ENCODE measurements around the gene COG3.

COG3 gene

DNA sequence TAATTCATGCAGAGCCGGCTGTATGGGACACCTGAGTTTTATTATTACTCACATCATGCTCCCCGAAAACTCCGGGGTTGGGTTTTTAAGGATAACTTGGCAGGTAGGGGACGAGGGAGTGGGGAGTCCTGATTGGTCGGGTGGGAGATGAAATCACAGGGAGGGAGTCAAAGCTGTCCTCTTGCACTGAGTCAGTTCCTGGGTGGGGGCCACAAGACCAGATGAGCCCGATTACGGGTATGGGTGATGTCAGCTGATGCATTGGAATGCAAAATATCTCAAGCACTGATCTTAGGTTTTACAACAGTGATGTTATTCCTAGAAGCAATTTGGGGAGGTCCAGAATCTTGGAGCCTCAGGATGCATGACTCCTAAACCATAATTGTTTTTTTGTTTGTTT, 18.6 kb upstream of the COG3 start:
- ATAC-seq: no peak
- no peak for DNase-seq

- DNase-seq: no peak
Measured at GRCh38 chr13:45447050-45447661, 17.6 kb upstream of the COG3 start.

GRCh38 chr13:45448965-45449559, 15.7 kb upstream of the COG3 start:
- no peak for DNase-seq
- ATAC-seq: no peak

More at GRCh38 chr13:45447050-45447661, 17.6 kb upstream of the COG3 start:
- ATAC-seq: no peak

GRCh38 chr13:45451282-45451681, 13.5 kb upstream of the COG3 start:
- DNase-seq: no peak
- no peak for ATAC-seq

GRCh38 chr13:45454204-45454603, 10.5 kb upstream of the COG3 start:
- no peak for ATAC-seq
- DNase-seq: no peak

DNA sequence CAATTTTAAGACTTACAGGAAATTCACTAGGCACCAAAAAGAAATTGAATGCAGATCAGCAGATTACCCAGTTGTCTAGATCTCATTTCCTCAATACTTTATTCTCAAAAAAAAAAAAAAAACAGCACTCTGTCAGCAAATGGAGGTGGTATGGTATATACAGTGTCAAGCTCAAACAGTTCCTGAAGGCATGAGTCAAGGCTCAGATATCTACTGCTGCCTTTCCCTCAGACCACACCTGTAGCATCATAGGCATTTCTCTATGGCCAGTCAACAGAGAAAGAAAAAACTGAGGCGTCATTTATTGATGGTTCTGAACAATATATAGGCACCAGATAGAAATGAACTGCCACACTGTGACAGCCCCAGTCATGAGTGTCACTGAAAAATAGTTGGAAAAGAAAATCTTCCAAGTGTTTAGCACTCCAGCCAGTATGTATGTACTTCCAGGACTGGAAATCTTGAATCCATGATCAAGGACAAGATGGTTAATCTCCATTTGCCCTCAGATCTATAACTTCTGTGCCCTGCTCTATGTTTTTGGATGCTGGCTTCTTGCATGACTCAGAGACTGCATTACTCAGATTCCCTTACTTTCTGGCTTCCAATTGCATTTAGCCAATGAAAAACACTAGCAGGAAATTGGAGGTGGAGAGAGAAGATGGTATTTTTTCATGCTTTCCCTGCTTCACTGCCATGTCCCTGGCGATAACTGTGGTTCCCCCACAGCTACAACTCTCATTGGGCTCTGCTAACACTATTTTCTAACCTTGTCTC, 8.4 kb upstream of the COG3 start:
- DNase-seq (no peak), ATAC-seq (no peak)

DNA sequence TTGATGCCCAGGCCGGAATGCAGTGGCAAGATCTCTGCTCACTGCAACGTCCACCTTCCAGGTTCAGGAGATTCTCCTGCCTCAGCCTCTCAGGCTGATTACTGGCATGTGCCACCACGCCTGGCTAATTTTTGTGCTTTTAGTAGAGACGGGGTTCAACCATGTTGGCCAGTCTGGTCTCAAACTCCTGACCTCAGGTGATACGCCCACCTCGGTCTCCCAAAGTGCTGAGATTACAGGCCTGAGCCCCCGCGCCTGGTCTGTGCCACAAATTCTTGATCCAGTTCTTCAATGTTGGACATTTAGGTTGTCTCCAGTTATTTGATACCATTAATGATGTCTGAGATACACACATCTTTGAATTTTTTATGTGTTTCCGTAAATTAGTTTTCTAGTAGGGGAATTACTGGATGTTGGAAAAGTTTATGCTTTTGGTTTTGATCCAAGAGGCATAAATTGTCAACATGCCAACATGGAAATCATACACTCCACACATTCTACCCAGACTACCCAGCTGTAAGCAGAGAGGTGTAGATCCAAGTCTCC, 525 bp upstream of the COG3 start:
- DNase-seq (no peak), ATAC-seq (no peak)

- DNase-seq: no peak
- ATAC-seq: no peak
Measured at GRCh38 chr13:45466359-45466758, 1.6 kb downstream of the COG3 start.

GRCh38 chr13:45468635-45469034, 3.9 kb downstream of the COG3 start:
- DNase-seq (no peak), ATAC-seq (no peak)

DNA sequence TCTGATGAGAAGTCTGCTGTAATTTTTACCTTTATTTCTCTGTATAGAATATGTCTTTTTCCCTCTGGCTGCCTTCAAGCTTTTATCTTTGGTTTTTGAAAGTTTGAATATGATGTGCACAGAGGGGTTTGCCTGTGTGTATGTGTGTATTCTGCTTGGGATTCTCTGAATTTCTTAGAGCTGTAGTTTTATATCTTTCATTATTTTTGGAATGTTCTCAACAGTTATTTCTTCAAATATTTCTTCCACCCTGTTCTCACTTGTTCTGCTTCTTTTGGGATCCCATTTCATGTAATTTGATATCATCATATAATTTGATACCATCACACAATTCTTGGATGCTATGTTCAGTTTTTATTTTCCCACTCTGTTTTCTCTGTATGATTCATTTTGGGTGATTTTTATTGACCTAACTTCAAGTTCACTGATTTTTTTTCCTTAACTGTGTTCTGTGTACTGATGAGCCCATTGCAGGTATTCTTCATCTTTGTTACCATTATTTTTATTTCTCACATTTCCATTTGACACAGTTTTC, 7.5 kb downstream of the COG3 start:
- ATAC-seq (no peak), DNase-seq (no peak)

DNA sequence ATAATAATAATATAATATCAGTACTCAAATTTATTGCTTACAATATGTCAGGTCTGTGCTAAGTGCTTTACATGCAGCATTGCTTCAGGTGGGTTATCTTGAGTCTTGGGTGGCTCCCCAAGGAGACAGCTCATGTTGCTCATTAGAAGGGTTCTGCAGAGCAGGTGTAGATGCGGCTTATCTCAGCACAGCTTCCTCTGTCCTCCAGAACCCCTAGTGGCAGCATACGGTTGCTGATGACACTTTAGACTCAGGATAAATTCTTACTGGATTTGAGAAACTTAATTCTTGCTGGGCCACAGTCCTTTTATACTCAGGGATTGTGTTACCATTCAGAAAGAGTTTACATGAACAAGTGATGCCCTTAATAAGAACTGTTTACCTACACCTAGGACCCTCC, 8.9 kb downstream of the COG3 start:
- DNase-seq (no peak), ATAC-seq (no peak)

DNA sequence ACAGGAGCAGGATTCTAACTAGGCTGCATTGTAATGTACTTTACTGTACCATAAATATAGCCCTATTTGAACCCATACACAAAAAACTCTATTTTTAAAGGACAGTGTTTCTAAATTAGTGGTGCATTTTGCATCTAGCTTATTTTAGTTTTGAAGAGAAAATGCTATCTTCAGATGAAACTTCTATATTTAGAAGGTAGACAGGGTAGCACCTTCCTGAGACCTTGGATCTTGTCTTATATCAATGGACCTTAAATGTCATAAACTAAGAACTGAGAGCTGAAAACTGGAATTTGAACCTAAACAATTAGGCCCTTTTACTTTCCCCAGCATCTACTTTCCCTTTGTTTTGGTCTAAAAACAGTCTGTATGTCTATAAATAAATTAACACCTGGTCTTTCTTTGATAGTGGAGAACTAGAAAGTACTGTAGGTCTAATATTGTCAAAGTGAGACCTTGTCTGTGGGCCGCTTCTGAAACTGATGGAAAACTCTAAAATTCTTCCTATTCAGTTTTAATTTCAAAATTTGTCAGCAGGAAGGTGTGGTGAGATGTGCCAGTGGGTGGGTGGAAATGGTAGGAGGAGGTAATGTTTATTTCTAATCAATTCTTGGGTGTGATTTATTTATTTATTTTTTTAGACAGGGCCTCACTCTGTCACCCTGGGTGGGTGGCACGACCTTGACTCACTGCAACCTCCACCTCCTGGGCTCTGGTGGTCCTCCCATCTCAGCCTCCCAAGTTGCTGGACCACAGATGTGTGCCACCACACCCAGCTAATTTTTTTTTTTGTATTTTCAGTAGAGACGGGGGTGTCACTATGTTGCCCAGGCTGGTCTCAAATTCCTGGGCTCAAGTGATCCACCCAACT, 10.1 kb downstream of the COG3 start:
- DNase-seq (no peak), ATAC-seq (peak; percentile 19)

DNA sequence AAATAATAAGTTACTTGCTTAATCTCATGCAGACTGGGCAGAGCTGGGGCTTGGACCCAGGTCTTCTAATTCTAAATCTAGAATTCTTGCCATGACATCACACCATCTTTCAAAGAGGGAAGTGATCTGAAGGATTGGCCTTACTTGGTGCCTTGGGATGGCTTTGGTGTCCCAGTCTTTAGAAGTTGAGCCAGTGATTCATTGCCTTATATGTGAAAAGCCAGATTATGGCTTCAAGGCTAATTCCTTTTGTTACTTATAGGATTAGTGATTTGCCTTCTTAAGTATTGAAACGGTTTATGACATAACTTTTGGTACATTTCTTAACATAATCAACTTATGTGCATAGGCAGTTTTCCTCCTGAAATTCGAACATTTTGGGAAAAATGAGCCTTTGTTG, 14.9 kb downstream of the COG3 start:
- DNase-seq (no peak), ATAC-seq (no peak)

DNA sequence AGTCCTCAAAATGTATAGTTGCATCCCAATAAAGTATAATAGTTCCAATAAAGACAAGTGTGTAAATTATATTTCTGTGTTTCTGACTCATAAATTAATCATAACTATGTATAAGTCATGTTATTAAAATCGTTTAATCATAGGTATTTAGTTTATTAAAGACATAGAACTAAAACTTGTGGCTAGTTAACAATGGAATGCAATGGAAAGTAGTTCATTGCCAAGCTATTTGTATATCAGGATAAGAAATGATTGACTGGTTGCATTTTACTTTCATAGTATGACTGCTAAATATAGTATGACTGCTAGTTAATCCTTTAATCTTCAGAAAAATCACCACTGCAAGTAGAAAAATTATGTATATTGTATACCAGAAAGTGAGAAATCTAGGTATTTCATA, 16.9 kb downstream of the COG3 start:
- no peak for ATAC-seq
- no peak for DNase-seq

DNA sequence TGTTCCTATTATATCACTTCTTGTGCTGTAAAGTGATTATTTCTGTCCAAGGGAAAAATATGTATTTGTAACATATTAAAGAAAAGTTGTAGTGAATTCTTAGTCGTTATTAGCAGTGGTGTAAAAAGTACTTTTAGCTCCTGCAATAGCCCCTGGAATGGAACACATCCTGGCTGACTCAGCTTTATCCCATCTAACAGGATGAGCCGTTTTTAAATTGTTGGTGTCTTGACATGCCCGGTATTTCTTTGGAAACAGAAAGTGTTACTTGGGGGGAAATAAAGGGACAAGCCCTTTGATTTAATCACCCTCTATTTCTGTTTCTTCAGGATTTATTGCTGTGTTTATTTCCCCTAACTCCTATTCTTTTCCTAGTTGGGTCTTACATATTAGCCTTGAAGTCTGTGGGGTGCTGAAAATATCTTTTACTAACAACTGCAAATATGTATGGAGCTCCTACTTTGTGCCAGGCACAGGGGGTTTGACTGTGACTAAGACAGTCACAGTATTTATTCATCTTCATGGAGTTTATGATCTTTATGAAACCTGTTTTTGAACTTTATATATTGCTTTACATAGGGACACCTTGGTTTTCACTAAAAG, 17.9 kb downstream of the COG3 start:
- ATAC-seq: no peak
- DNase-seq: no peak

DNA sequence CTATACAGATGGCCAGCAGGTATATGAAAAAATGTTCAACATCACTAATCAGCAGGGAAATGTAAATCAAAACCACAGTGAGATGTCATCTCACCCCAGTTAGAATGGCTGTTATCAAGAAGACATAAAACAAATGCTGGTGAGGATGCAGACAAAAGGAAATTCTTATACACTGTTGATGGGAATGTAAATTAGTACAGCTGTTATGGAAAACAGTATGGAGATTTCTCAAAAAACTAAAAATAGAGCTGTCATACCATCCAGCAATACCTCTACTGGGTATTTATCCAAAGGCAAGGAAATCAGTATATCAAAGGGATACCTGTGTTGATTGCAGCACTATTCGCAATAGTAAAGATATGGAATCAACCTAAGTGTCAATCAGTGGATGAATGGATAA, 22.9 kb downstream of the COG3 start:
- ATAC-seq: no peak

DNA sequence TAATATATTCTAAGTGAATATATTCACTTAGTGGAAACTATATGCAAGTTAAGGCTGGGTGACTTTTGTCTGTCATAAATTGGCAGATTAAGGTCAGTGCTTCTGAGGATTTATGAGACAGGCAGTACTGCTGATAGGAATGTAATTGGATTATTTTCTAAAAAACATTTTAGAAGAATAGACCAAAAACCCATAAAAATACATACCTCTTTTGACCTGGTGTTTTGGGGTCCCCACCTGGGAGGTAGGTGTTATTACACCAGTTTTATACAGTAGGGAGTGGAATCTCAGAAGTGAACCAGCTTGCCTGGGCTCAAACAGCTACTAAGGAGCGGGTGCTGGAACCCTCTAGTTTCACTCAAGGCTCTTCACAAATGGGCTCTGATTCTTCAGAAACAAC, 25.3 kb downstream of the COG3 start:
- DNase-seq (no peak), ATAC-seq (no peak)

More for the DNA sequence above, 22.9 kb downstream of the COG3 start:
- DNase-seq: no peak

GRCh38 chr13:45492538-45492937, 27.8 kb downstream of the COG3 start:
- no peak for DNase-seq
- ATAC-seq: no peak

- ATAC-seq (no peak), DNase-seq (no peak)
Measured at GRCh38 chr13:45496942-45497341, 32.2 kb downstream of the COG3 start.

- ATAC-seq: no peak
- DNase-seq: no peak
Measured at GRCh38 chr13:45500492-45501174, 35.9 kb downstream of the COG3 start.

DNA sequence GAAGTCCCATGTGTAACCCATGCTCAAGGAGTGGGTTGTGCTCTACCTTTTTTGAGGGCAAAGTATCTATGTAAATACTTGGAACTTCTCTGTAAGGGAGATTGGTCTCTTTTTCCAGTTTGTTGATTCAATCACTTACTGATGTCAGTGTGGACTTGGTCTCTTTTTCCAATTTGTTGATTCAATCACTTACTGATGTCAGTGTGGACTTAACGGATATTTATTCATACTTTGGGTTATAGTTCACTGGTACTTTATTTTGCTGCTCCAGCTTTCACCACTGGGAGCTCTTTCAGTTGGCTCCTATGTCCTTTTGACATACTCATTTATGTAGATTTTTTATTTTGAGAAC, 36.4 kb downstream of the COG3 start:
- ATAC-seq (no peak), DNase-seq (no peak)

Measured in stimulated activated naive CD8-positive, alpha-beta T cell treated with anti-CD3 and anti-CD28 coated beads, Interleukin-15, Interleukin-2, amounts not matched to agents 100 U/mL and 50 U/mL, for 24 hours (primary cell).